ENCODE data around the gene PRR29. TPM values are rescaled to one million over a fixed set of nuclear protein-coding genes. Genes with fewer than 3 reads are reported as not detected.
A peak's percentile ranks its signal among the peaks of the same experiment; 100 is the strongest.

Gene PRR29
- total RNA-seq, 1 donor from 2014 or later: 1.5 TPM

- intact Hi-C loops (cut with DNase I): no loop called here
- Histone ChIP-seq H3K4me1 (no peaks in the 10 kb centered on the region), H3K27ac (no peak overlapping the region), H3K9me3 (no peaks in the 10 kb centered on the region), H3K27me3 (no peaks in the 10 kb centered on the region), H3K36me3 (peaks cover 34 to 41% of the 10 kb centered on the region in 2 donors), H3K4me3 (no peak overlapping the region)
- no peak for TF ChIP-seq CTCF (IDR thresholded peaks at IDR 0.05)
- DNase-seq (ENCODE audit: low spot score in 2 of 2): peak in 1 of 2 donors; percentile 28
These were observed 43.8 kb downstream of the PRR29 start for GRCh38 chr17:64041912-64042311.

GRCh38 chr17:64042700-64043485 is 44.7 kb downstream of the PRR29 start:
- no peaks in the 10 kb centered on the region for H3K4me1 ChIP-seq
- intact Hi-C loops (cut with DNase I): no loop called here
- H3K4me3 ChIP-seq: no peak overlapping the region
- no peak for DNase-seq (ENCODE audit: low spot score in 2 of 2)
- no peak overlapping the region for H3K27ac ChIP-seq
- H3K9me3 ChIP-seq: no peaks in the 10 kb centered on the region
- TF ChIP-seq CTCF (IDR thresholded peaks at IDR 0.05): no peak
- H3K36me3 ChIP-seq: peaks cover 41 to 49% of the 10 kb centered on the region in 2 donors
- H3K27me3 ChIP-seq: no peaks in the 10 kb centered on the region

GRCh38 chr17:64045176-64045575 is 47.0 kb downstream of the PRR29 start:
- DNase-seq (ENCODE audit: low spot score in 2 of 2): no peak
- Histone ChIP-seq H3K27me3 (no peaks in the 10 kb centered on the region), H3K9me3 (no peaks in the 10 kb centered on the region), H3K36me3 (peaks cover 52 to 67% of the 10 kb centered on the region in 2 donors), H3K27ac (no peak overlapping the region), H3K4me3 (no peak overlapping the region), H3K4me1 (no peaks in the 10 kb centered on the region)
- intact Hi-C loops (cut with DNase I): no loop called here
- no peak for TF ChIP-seq CTCF (IDR thresholded peaks at IDR 0.05)

GRCh38 chr17:64048805-64049204 is 50.7 kb downstream of the PRR29 start:
- intact Hi-C loops (cut with DNase I): no loop called here
- no peak for DNase-seq (ENCODE audit: low spot score in 2 of 2)
- Histone ChIP-seq H3K4me3 (no peak overlapping the region), H3K27me3 (no peaks in the 10 kb centered on the region), H3K4me1 (no peaks in the 10 kb centered on the region), H3K9me3 (no peaks in the 10 kb centered on the region), H3K36me3 (peaks cover 76 to 95% of the 10 kb centered on the region in 2 donors), H3K27ac (no peak overlapping the region)
- TF ChIP-seq CTCF (IDR thresholded peaks at IDR 0.05): no peak

GRCh38 chr17:64051153-64051552 is 53.0 kb downstream of the PRR29 start:
- Histone ChIP-seq H3K4me3 (no peak overlapping the region), H3K27me3 (no peaks in the 10 kb centered on the region), H3K36me3 (peaks cover 72 to 95% of the 10 kb centered on the region in 2 donors), H3K4me1 (no peaks in the 10 kb centered on the region), H3K9me3 (no peaks in the 10 kb centered on the region), H3K27ac (no peak overlapping the region)
- intact Hi-C loops (cut with DNase I): loop anchor here (10.0 kb wide), 1 partner anchor 234 kb away; no protein-coding TSS in a partner anchor
- no peak for TF ChIP-seq CTCF (IDR thresholded peaks at IDR 0.05)
- DNase-seq (ENCODE audit: low spot score in 2 of 2): no peak

Data from ascending aorta (tissue), 2 donors.